HCT116 (cell line): ENCODE data around the gene NCF2.

ENCODE experiments used
- CEBPB ChIP-seq: IDR thresholded peaks from 2 replicates; pipeline ENCODE4 v1.6.1; 2012; ENCODE audit warnings: low read depth
- CTCF ChIP-seq, 3 experiments: fragments of 200-600 bp in 1 of 3; sonication (generic) in 1 of 3; IDR thresholded peaks in 2 of 3; conservative IDR thresholded peaks in 1 of 3; 2 replicates each; pipeline ENCODE4 v1.5.1; 2012 to 2017; ENCODE audit warnings: low read depth in 2 of 3, low read length in 2 of 3, antibody characterized with exemption in 1 of 3, borderline replicate concordance in 1 of 3, control low read depth in 1 of 3, mild to moderate bottlenecking in 1 of 3, mixed read lengths in 1 of 3, mixed run types in 1 of 3, moderate library complexity in 1 of 3; ENCODE audit not compliant: insufficient read depth in 1 of 3
- EGR1 ChIP-seq: IDR thresholded peaks from 2 replicates; pipeline ENCODE4 v1.6.1; 2012; ENCODE audit warnings: low read depth
- EZH2phosphoT487 ChIP-seq: fragments of 200-600 bp; IDR thresholded peaks from 2 replicates; pipeline ENCODE4 v1.6.1; 2018; ENCODE audit warnings: antibody characterized with exemption, borderline replicate concordance
- JUND ChIP-seq: IDR thresholded peaks from 2 replicates; pipeline ENCODE4 v1.6.1; 2012
- MAX ChIP-seq: IDR thresholded peaks from 2 replicates; pipeline ENCODE4 v1.6.1; 2012
- POLR2A ChIP-seq: IDR thresholded peaks from 2 replicates; pipeline ENCODE4 v1.7.0; 2011; ENCODE audit warnings: borderline replicate concordance; ENCODE audit not compliant: insufficient read depth, insufficient read length; ENCODE audit errors: extremely low read depth
- POLR2AphosphoS5 ChIP-seq: IDR thresholded peaks from 2 replicates; pipeline ENCODE4 v1.6.1; 2011; ENCODE audit warnings: mild to moderate bottlenecking, low read depth, low read length, moderate library complexity
- YY1 ChIP-seq: IDR thresholded peaks from 2 replicates; pipeline ENCODE4 v1.6.1; 2011; ENCODE audit warnings: low read length, low read depth, moderate library complexity, mild to moderate bottlenecking; ENCODE audit not compliant: insufficient replicate concordance; ENCODE audit errors: extremely low read depth

GRCh38 chr1:183577897-183578465 is 12.3 kb downstream of the NCF2 start:
- TF ChIP-seq YY1 = no peak
- TF ChIP-seq POLR2AphosphoS5 = no peak
- no peak for TF ChIP-seq CTCF (IDR thresholded peaks at IDR 0.05 in 2 of 3, conservative IDR thresholded peaks at IDR 0.05 in 1 of 3; ENCODE audit: borderline replicate concordance in 1 of 3, insufficient read depth in 1 of 3, low read depth in 2 of 3, low read length in 2 of 3)
- TF ChIP-seq POLR2A = no peak
- no peak for TF ChIP-seq CEBPB
- TF ChIP-seq EZH2phosphoT487 = no peak
- TF ChIP-seq JUND = no peak
- TF ChIP-seq MAX = no peak
- TF ChIP-seq EGR1 = no peak
